Measurements from ENCODE around the gene MYO5B.

GRCh38 chr18:49802623-49803022 lies 392.3 kb downstream of the MYO5B start:
- no peak for TF ChIP-seq POLR2A (IDR thresholded peaks at IDR 0.05; ENCODE audit: low read length)
- no peak for TF ChIP-seq GATA1 (IDR thresholded peaks at IDR 0.05; ENCODE audit: low read depth, low read length)

Measured in erythroblast (primary cell).